Stimulated activated CD8-positive, alpha-beta memory T cell treated with anti-CD3 and anti-CD28 coated beads, Interleukin-12 subunit alpha, Interleukin-12 subunit beta, amount 100 ng/mL, for 24 hours (primary cell): ENCODE data around the gene CNIH3.

Experiments used
- DNase-seq: peaks from one replicate; pipeline ENCODE4 v3.0.0-alpha.2; 2020; ENCODE audit errors: extremely low read depth

The CNIH3 gene

GRCh38 chr1:224616756-224617409, 766 bp downstream of the CNIH3 start:
- no peak for DNase-seq

GRCh38 chr1:224617410-224618355, 1.6 kb downstream of the CNIH3 start:
- no peak for DNase-seq

GRCh38 chr1:224619209-224619608, 3.1 kb downstream of the CNIH3 start:
- no peak for DNase-seq

- DNase-seq, result no peak
Measured at GRCh38 chr1:224620105-224620504, 4.0 kb downstream of the CNIH3 start.

- no peak for DNase-seq
Measured at GRCh38 chr1:224621813-224622682, 5.9 kb downstream of the CNIH3 start.

GRCh38 chr1:224622831-224623230, 6.7 kb downstream of the CNIH3 start:
- no peak for DNase-seq

GRCh38 chr1:224623310-224623714, 7.2 kb downstream of the CNIH3 start:
- no peak for DNase-seq

- peak; percentile 16 for DNase-seq
Measured at GRCh38 chr1:224623743-224624333, 7.7 kb downstream of the CNIH3 start.

GRCh38 chr1:224624432-224624831, 8.3 kb downstream of the CNIH3 start:
- no peak for DNase-seq

- DNase-seq, result no peak
Measured at GRCh38 chr1:224626042-224626441, 9.9 kb downstream of the CNIH3 start.

- DNase-seq, result no peak
Measured at GRCh38 chr1:224629965-224630364, 13.8 kb downstream of the CNIH3 start.

- no peak for DNase-seq
Measured at GRCh38 chr1:224631462-224632115, 15.5 kb downstream of the CNIH3 start.

- no peak for DNase-seq
Measured at GRCh38 chr1:224632381-224632871, 16.3 kb downstream of the CNIH3 start.

- no peak for DNase-seq
Measured at GRCh38 chr1:224632921-224633321, 16.8 kb downstream of the CNIH3 start.

GRCh38 chr1:224635356-224635755, 19.2 kb downstream of the CNIH3 start:
- no peak for DNase-seq

GRCh38 chr1:224637515-224637914, 21.4 kb downstream of the CNIH3 start:
- no peak for DNase-seq

- DNase-seq, result no peak
Measured at GRCh38 chr1:224637936-224638335, 21.8 kb downstream of the CNIH3 start.

GRCh38 chr1:224639426-224639975, 23.4 kb downstream of the CNIH3 start:
- DNase-seq, result no peak

- no peak for DNase-seq
Measured at GRCh38 chr1:224640018-224640417, 23.9 kb downstream of the CNIH3 start.

GRCh38 chr1:224640587-224640986, 24.5 kb downstream of the CNIH3 start:
- DNase-seq, result no peak

- DNase-seq, result no peak
Measured at GRCh38 chr1:224641030-224641429, 24.9 kb downstream of the CNIH3 start.
